Caco-2 (cell line): Measurements from ENCODE around the gene BPTF. TPM values are rescaled to one million over a fixed set of nuclear protein-coding genes. Genes with fewer than 3 reads are reported as not detected.

Source experiments
- BruUV-seq: library from RNA; stranded (reverse); fragments of 400-500 nt; replicated peaks from 2 replicates; lab custom pipeline; 2021; lab: Mats Ljungman, UMichigan
- CTCF ChIA-PET: fragments of 300-600 bp; sonication (Branson Sonifier 250); formaldehyde crosslinking; loops from one replicate; lab custom pipeline; 2022; ENCODE audit warnings: antibody characterized with exemption; lab: Charles Lee
- POLR2A ChIA-PET: fragments of 300-600 bp; sonication (Branson Sonifier 250); formaldehyde crosslinking; loops from one replicate; lab custom pipeline; 2022; ENCODE audit warnings: antibody characterized with exemption; lab: Charles Lee
- DNase-seq, 2 experiments: peaks; one replicate each; pipeline versions ENCODE4 v3.0.0 to v3.0.0-alpha.2; 2020 to 2022
- H3K27me3 ChIP-seq: replicated peaks from 2 replicates; pipeline ENCODE4 v1.6.0; 2011; ENCODE audit warnings: low read length; ENCODE audit not compliant: control insufficient read depth, insufficient read depth
- H3K36me3 ChIP-seq: 2 replicates; pipeline ENCODE4 v1.5.1; 2011; ENCODE audit warnings: low read length; ENCODE audit not compliant: control insufficient read depth, insufficient read depth
- H3K4me1 ChIP-seq: fragments of 250-450 bp; sonication (Bioruptor Pico); 2 replicates; pipeline ENCODE4 v1.5.1; 2020; ENCODE audit warnings: mild to moderate bottlenecking
- H3K4me3 ChIP-seq: 2 replicates; pipeline ENCODE4 v1.5.1; 2011; ENCODE audit warnings: low read depth, mild to moderate bottlenecking, control low read depth, low read length
- H3K9me3 ChIP-seq: fragments of 250-450 bp; sonication (Bioruptor Pico); 2 replicates; pipeline ENCODE4 v1.5.1; 2020; ENCODE audit warnings: mild to moderate bottlenecking, moderate library complexity
- H3K27ac Mint-ChIP-seq: one replicate; pipeline ENCODE4 v1.8.0; 2022; ENCODE audit warnings: mixed read lengths; ENCODE audit not compliant: unreplicated experiment
- H3K27me3 Mint-ChIP-seq: one replicate; pipeline ENCODE4 v1.8.0; 2022; ENCODE audit warnings: mixed read lengths; ENCODE audit not compliant: insufficient read depth, unreplicated experiment
- H3K36me3 Mint-ChIP-seq: one replicate; pipeline ENCODE4 v1.8.0; 2022; ENCODE audit warnings: mild to moderate bottlenecking, mixed read lengths; ENCODE audit not compliant: insufficient read depth, unreplicated experiment
- H3K4me1 Mint-ChIP-seq: one replicate; pipeline ENCODE4 v1.8.0; 2022; ENCODE audit warnings: low read depth, mixed read lengths; ENCODE audit not compliant: unreplicated experiment
- H3K4me3 Mint-ChIP-seq: one replicate; pipeline ENCODE4 v1.8.0; 2022; ENCODE audit warnings: mild to moderate bottlenecking, moderate library complexity, mixed read lengths; ENCODE audit not compliant: unreplicated experiment
- H3K9me3 Mint-ChIP-seq: one replicate; pipeline ENCODE4 v1.8.0; 2022; ENCODE audit warnings: mixed read lengths; ENCODE audit not compliant: unreplicated experiment
- intact Hi-C: fragments of 100-400 bp; cut with micrococcal nuclease; formaldehyde crosslinking; loops from one replicate; pipeline ENCODE4 v1.10.0; 2022; ENCODE audit not compliant: unreplicated experiment
- total RNA-seq: library from RNA; stranded (reverse); gene quantifications from 2 replicates; pipeline ENCODE4 v1.2.3, GENCODE V29; 2022
- TF ChIP-seq, protein P1 (sequence below), 2 experiments: fragments of 200-600 bp in 1 of 2; IDR thresholded peaks; 1 replicate in 1 of 2; 2 replicates in 1 of 2; pipeline versions ENCODE4 v1.5.1 to v1.8.0; 2011 to 2022; ENCODE audit warnings: antibody characterized with exemption in 1 of 2, control low read depth in 1 of 2, inconsistent platforms in 1 of 2, low read depth in 1 of 2, low read length in 1 of 2, mild to moderate bottlenecking in 1 of 2, moderate library complexity in 1 of 2; ENCODE audit not compliant: insufficient read depth in 1 of 2, severe bottlenecking in 1 of 2, unreplicated experiment in 1 of 2

BPTF gene
- total RNA-seq, 1 experiment from 2014 or later, result 101 TPM

DNA sequence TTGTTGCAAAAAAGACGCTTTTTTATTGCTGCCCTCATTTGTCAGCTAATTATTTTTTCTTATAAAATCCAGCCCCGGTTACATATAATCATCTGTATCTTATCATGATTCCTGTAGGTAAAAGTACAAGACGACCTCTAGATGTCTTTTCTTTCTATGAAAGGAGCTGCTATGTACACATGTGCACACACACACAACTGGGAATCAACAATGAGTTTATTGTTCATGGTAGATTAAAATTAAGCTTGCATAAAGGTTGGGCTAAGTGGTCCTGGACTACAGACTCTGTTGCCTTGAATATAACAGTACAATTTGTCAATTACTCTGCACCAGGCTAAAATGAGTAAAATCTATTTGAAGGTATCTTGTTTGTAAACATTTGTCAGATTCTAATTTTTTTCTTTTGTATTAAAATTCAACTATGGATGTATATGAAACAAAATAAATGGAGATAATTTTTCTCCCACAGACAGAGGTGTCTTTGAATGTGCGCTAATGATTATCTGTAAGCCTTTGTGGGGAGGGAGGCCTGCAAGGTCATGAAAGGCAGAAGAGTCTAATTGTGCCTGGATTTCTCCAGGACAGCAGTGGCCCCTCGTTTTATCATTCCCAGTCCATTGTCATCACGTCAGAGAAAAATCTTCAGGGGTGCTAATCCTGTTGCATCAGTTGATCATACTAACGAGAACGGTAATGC is 157.5 kb downstream of the BPTF start:
- CTCF ChIA-PET, result no interaction called here
- H3K36me3 Mint-ChIP-seq, result peaks cover 18% of the 10 kb centered on the region
- no peak overlapping the region for H3K4me3 Mint-ChIP-seq
- BruUV-seq, result TSS peak; percentile 56
- no peak overlapping the region for H3K27ac Mint-ChIP-seq
- Histone ChIP-seq H3K36me3 (no peaks in the 10 kb centered on the region; the same call in 1 of the 2 replicates), H3K27me3 (no peaks in the 10 kb centered on the region), H3K4me3 (no peak overlapping the region), H3K4me1 (no peaks in the 10 kb centered on the region), H3K9me3 (no peaks in the 10 kb centered on the region)
- POLR2A ChIA-PET, result no interaction called here
- no peaks in the 10 kb centered on the region for H3K9me3 Mint-ChIP-seq
- intact Hi-C loops, result no loop called here
- no peaks in the 10 kb centered on the region for H3K27me3 Mint-ChIP-seq
- TF ChIP-seq, protein P1, sequence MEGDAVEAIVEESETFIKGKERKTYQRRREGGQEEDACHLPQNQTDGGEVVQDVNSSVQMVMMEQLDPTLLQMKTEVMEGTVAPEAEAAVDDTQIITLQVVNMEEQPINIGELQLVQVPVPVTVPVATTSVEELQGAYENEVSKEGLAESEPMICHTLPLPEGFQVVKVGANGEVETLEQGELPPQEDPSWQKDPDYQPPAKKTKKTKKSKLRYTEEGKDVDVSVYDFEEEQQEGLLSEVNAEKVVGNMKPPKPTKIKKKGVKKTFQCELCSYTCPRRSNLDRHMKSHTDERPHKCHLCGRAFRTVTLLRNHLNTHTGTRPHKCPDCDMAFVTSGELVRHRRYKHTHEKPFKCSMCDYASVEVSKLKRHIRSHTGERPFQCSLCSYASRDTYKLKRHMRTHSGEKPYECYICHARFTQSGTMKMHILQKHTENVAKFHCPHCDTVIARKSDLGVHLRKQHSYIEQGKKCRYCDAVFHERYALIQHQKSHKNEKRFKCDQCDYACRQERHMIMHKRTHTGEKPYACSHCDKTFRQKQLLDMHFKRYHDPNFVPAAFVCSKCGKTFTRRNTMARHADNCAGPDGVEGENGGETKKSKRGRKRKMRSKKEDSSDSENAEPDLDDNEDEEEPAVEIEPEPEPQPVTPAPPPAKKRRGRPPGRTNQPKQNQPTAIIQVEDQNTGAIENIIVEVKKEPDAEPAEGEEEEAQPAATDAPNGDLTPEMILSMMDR (IDR thresholded peaks at IDR 0.05; ENCODE audit: insufficient read depth in 1 of 2, low read depth in 1 of 2, low read length in 1 of 2, severe bottlenecking in 1 of 2, unreplicated experiment in 1 of 2), result no peak
- no peak for DNase-seq
- no peaks in the 10 kb centered on the region for H3K4me1 Mint-ChIP-seq

DNA sequence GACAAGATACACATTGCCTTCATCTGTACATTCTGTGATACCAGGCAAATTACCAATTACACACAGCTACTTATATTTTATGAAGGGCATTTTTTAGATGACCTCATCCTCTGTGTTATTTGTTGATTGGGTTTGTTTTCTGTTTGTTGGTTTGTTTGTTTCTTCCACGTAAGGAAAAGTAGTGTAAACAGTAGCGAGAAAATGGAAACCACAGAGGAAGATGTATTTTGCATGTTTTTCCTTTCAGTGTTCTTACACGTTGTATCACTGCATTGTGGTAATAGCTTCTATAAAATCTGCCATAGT is 158.0 kb downstream of the BPTF start:
- Mint-ChIP-seq H3K27me3 (no peaks in the 10 kb centered on the region), H3K27ac (no peak overlapping the region), H3K36me3 (peaks cover 18% of the 10 kb centered on the region), H3K9me3 (no peaks in the 10 kb centered on the region), H3K4me1 (no peaks in the 10 kb centered on the region), H3K4me3 (no peak overlapping the region)
- no TSS peak for BruUV-seq
- TF ChIP-seq, protein P1 (IDR thresholded peaks at IDR 0.05; ENCODE audit: insufficient read depth in 1 of 2, low read depth in 1 of 2, low read length in 1 of 2, severe bottlenecking in 1 of 2, unreplicated experiment in 1 of 2), result no peak
- H3K9me3 ChIP-seq, result no peaks in the 10 kb centered on the region
- intact Hi-C loops, result no loop called here
- H3K4me1 ChIP-seq, result no peaks in the 10 kb centered on the region
- ChIA-PET POLR2A (no interaction called here), CTCF (no interaction called here)
- H3K27me3 ChIP-seq, result no peaks in the 10 kb centered on the region
- no peaks in the 10 kb centered on the region; the same call in 1 of the 2 replicates for H3K36me3 ChIP-seq
- DNase-seq, result no peak
- no peak overlapping the region for H3K4me3 ChIP-seq

DNA sequence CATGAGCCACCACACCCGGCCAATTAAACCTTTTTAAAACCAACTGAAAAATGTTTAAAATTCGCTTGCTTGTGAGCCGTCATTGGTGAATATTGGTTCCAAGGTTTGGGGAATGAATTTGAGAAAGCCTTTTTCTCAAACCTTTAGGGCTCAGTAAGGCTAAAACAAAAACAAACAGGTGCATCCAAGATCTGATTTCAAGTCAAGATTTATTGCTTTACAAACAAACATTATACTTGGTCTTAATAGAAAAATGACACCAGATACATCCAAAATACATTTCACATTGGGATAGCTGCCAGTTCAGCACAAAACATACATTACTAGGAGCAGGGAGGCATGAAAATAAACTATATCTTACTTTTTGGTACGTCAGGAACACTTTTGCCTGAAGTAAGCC is 165.6 kb downstream of the BPTF start:
- Histone ChIP-seq H3K27me3 (no peaks in the 10 kb centered on the region), H3K4me3 (no peak overlapping the region), H3K4me1 (peaks cover 6% of the 10 kb centered on the region; the same call in 1 of the 2 replicates), H3K9me3 (no peaks in the 10 kb centered on the region), H3K36me3 (no peaks in the 10 kb centered on the region)
- intact Hi-C loops, result no loop called here
- no peaks in the 10 kb centered on the region for H3K27me3 Mint-ChIP-seq
- ChIA-PET POLR2A (no interaction called here), CTCF (no interaction called here)
- DNase-seq, result no peak
- TF ChIP-seq, protein P1 (IDR thresholded peaks at IDR 0.05; ENCODE audit: insufficient read depth in 1 of 2, low read depth in 1 of 2, low read length in 1 of 2, severe bottlenecking in 1 of 2, unreplicated experiment in 1 of 2), result no peak
- no peaks in the 10 kb centered on the region for H3K9me3 Mint-ChIP-seq
- H3K4me3 Mint-ChIP-seq, result no peak overlapping the region
- peaks cover 5% of the 10 kb centered on the region for H3K36me3 Mint-ChIP-seq
- no peak overlapping the region for H3K27ac Mint-ChIP-seq
- peaks cover 15% of the 10 kb centered on the region for H3K4me1 Mint-ChIP-seq
- BruUV-seq, result no TSS peak
